ENCODE data around the gene CCDC50. TPM values are rescaled to one million over a fixed set of nuclear protein-coding genes. Genes with fewer than 3 reads are reported as not detected.

CCDC50 gene
- total RNA-seq, 1 experiment from 2014 or later: 47.8 TPM

GRCh38 chr3:191350396-191351090, 21.3 kb downstream of the CCDC50 start:
- intact Hi-C loops (cut with micrococcal nuclease): no loop called here
- H3K4me2 ChIP-seq (ENCODE audit: low read length): no peak overlapping the region
- DNase-seq (ENCODE audit: low read depth, low spot score) (no peak), ATAC-seq (no peak)
- BruUV-seq (replicated peaks): no TSS peak
- H3K4me3 ChIP-seq (replicated peaks in 1 of 2; ENCODE audit: low read depth in 1 of 2, low read length in 2 of 2): no peak overlapping the region
- no peaks in the 10 kb centered on the region for H3K27me3 ChIP-seq (ENCODE audit: insufficient read depth, low read length)
- peaks cover 99% of the 10 kb centered on the region for H3K79me2 ChIP-seq (ENCODE audit: insufficient read depth, low read length)
- H2AFZ ChIP-seq (ENCODE audit: low read depth, low read length, poor library complexity, severe bottlenecking): no peak overlapping the region
- RAD21 ChIA-PET (ENCODE audit: low non-redundant PET in 1 of 2, low total read pairs in 2 of 2, uncharacterized antibody in 2 of 2, unreplicated experiment in 2 of 2): no interaction called here
- H3K4me1 ChIP-seq (ENCODE audit: control insufficient read depth in 1 of 2, insufficient read depth in 2 of 2, low read length in 2 of 2): peaks cover 12 to 36% of the 10 kb centered on the region in 2 experiments; a peak in 3 of 4 replicates
- H3K36me3 ChIP-seq (ENCODE audit: control insufficient read depth in 1 of 2, insufficient read depth in 2 of 2, low read length in 2 of 2): no peaks in the 10 kb centered on the region
- CTCF ChIA-PET: no interaction called here
- H3K9me2 ChIP-seq (ENCODE audit: insufficient read depth): no peaks in the 10 kb centered on the region
- TF ChIP-seq POLR2A (IDR thresholded peaks at IDR 0.05; ENCODE audit: borderline replicate concordance, extremely low read depth, insufficient read depth, insufficient read length) (no peak), ZBTB33 (IDR thresholded peaks at IDR 0.05; ENCODE audit: extremely low read depth, insufficient replicate concordance, low read length) (no peak), JUND (IDR thresholded peaks at IDR 0.05) (no peak), FOSL1 (IDR thresholded peaks at IDR 0.05; ENCODE audit: low read depth) (no peak), ZFX (IDR thresholded peaks at IDR 0.05) (no peak), ELF1 (IDR thresholded peaks at IDR 0.05; ENCODE audit: borderline replicate concordance, low read depth) (no peak), ZNF274 (IDR thresholded peaks at IDR 0.05; ENCODE audit: low read depth, low read length) (no peak), SRF (IDR thresholded peaks at IDR 0.05; ENCODE audit: low read depth) (no peak)
- no peaks in the 10 kb centered on the region for H3K9me3 ChIP-seq (ENCODE audit: control insufficient read depth in 1 of 2, insufficient read depth in 1 of 2, low read depth in 1 of 2, low read length in 2 of 2)
- POLR2A ChIA-PET: no interaction called here
- no peak overlapping the region for H3K9ac ChIP-seq (ENCODE audit: low read length)
- H4K20me1 ChIP-seq (ENCODE audit: insufficient read depth): no peaks in the 10 kb centered on the region
- H3K27ac ChIP-seq (ENCODE audit: low read depth, low read length): no peak overlapping the region

GRCh38 chr3:191352014-191352413, 22.8 kb downstream of the CCDC50 start:
- Histone ChIP-seq H3K27ac (ENCODE audit: low read depth, low read length) (peak overlapping the region; percentile 6; the same call in 1 of the 2 replicates), H2AFZ (ENCODE audit: low read depth, low read length, poor library complexity, severe bottlenecking) (no peak overlapping the region), H3K4me1 (ENCODE audit: control insufficient read depth in 1 of 2, insufficient read depth in 2 of 2, low read length in 2 of 2) (peaks cover 25 to 51% of the 10 kb centered on the region in 2 experiments), H3K36me3 (ENCODE audit: control insufficient read depth in 1 of 2, insufficient read depth in 2 of 2, low read length in 2 of 2) (no peaks in the 10 kb centered on the region), H3K4me2 (ENCODE audit: low read length) (peak overlapping the region; percentile 35), H4K20me1 (ENCODE audit: insufficient read depth) (no peaks in the 10 kb centered on the region), H3K9me3 (ENCODE audit: control insufficient read depth in 1 of 2, insufficient read depth in 1 of 2, low read depth in 1 of 2, low read length in 2 of 2) (no peaks in the 10 kb centered on the region), H3K79me2 (ENCODE audit: insufficient read depth, low read length) (peaks cover 94% of the 10 kb centered on the region), H3K27me3 (ENCODE audit: insufficient read depth, low read length) (no peaks in the 10 kb centered on the region), H3K9me2 (ENCODE audit: insufficient read depth) (no peaks in the 10 kb centered on the region), H3K9ac (ENCODE audit: low read length) (no peak overlapping the region), H3K4me3 (replicated peaks in 1 of 2; ENCODE audit: low read depth in 1 of 2, low read length in 2 of 2) (no peak overlapping the region)
- TF ChIP-seq YY1 (IDR thresholded peaks at IDR 0.05; ENCODE audit: extremely low read depth, insufficient replicate concordance, low read depth, low read length) (no peak), FOSL1 (IDR thresholded peaks at IDR 0.05; ENCODE audit: low read depth) (peak; percentile 28; the same call in 1 of the 2 replicates), JUND (IDR thresholded peaks at IDR 0.05) (peak; percentile 36; the same call in 1 of the 2 replicates)
- DNase-seq (ENCODE audit: low read depth, low spot score) (no peak), ATAC-seq (no peak)
- RAD21 ChIA-PET (ENCODE audit: low non-redundant PET in 1 of 2, low total read pairs in 2 of 2, uncharacterized antibody in 2 of 2, unreplicated experiment in 2 of 2): no interaction called here
- CTCF ChIA-PET: no interaction called here
- intact Hi-C loops (cut with micrococcal nuclease): no loop called here
- BruUV-seq (replicated peaks): no TSS peak
- POLR2A ChIA-PET: no interaction called here

Data from HCT116 (cell line).